SHP77 (cell line): ENCODE results near the gene CEBPB.
"Not testable (repeated sequence)": the region's sequence is repeated elsewhere in the genome, so short reads cannot be mapped to it uniquely, and the experiment has no call there.

Experiments used
- DNase-seq, 2 experiments: peaks; one replicate each; lab custom pipeline; 2025; lab: John Stamatoyannopoulos, UW

CEBPB gene

DNA sequence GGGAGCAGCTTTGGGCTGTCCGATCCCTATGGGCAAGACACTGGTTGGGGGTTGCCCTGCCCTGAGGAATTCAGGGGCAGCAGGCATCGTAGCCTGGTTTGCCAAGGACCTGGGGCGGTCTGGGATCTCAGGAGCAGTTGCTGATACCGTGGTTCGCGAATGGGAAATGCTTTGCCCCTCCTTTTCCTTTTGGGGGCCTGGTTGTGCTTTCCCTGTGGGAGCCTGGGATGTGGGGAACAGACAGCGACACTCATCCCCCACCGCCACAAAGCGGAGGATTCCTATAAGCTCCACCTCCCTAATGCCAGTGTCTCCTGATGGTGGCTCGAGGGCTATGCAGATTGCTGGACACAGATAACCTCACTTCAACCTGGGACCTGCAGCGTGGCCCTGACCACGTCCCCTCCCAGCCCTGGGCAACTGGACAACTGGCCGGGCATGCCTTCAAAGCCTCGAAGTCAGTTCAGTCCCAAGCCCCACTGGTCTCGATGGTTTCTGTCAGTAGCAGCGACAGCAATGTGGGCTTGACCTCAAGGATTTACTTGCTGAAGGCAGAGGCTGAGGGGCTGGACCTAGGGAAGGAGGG, 3.3 kb downstream of the CEBPB start:
- no peak for DNase-seq

DNA sequence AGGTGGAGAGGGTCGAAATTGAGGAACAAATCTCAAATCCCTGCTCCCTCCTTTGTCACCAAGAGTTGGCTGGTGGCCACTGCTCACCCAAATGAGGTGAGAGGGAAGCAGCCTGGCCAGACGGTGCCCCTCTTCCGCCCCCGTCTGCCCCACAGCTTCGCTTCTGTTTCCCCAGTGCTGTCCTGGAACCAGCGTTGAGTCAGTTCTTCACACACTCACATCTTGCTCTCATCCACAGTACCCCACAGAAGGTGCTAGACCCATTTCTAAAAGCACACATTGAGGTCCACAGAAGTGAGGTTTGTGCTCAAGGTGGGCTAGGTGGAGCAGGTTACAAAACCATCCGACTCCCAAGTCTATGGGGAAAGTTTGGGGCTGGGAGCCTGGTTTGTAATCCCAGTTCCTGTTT, 3.8 kb downstream of the CEBPB start:
- DNase-seq: no peak

DNA sequence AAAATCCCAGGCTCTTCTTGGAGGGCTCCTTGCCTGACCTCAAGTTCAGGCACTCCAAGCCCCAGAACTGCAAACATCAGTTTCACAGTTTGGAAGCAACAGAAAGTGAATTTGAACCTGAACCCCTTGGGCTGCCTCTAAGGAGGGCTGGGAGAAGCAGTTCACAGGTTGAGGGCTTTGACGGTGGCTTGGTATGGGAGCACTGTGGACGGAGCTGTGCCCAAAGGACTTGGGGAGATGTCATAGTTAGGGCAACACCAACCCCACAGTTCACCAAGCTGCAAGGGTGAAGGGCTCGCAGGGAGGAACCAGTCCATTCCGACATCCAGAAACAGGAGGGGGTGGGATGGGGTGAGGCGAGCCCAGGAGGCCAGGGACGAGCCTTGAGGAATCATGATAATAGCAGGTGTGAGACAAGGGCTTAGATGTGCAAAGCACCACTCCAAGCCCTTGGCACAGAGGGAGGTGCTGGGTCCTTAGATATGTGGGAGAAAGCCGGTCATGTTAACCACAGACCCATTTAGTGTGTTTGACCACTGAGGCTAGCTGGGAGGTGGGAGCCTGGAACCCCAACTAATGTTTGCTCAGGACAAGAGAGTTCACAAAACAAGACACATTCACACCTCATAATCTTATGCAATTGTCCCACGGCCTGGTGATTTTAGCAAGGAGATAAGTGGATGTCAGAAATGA, 4.3 kb downstream of the CEBPB start:
- DNase-seq: no peak

DNA sequence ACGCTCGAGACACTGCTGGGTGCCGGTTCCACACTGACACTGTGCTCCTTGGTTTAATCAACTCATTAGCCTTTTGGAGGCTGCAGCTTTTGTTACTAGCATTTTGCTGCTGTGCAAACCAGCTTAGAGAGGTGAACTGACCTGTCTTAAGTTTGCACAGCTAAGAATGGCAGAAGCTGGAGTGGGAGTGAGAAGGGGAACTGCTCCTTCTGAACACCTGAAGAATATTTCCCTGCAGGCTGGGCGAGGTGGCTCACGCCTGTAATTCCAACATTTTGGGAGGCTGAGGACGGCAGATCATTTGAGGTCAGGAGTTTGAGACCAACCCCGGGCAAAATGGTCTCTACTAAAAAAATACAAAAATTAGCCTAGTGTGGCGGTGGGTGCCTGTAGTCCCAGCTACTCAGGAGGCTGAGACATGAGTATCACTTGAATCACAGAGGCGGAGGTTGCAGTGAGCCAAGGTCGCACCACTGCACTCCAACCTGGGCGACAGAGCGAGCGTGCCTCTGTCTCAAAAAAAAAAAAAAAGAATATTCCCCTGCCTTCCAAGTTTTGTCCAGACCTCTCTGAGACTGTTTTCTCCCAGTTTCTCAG, 5.0 kb downstream of the CEBPB start:
- DNase-seq: no peak

DNA sequence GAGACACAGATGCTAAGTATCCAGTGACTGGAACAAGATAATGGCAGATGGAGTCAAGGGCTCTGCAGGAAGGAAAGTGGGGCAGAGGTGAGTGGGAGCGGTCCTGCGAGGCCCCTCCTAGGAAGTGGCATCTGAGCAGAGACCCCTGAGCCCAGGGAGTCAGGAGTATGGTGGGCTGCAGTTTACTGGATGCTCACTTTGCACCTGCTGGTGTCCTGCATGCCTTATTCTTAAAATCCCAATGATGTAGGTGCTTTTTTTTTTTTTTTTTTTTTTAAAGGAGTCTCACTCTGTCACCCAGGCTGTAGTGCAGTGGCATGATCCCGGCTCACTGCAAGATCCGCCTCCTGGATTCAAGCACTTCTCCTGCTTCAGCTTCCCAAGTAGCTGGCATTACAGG, 5.6 kb downstream of the CEBPB start:
- DNase-seq: no peak

DNA sequence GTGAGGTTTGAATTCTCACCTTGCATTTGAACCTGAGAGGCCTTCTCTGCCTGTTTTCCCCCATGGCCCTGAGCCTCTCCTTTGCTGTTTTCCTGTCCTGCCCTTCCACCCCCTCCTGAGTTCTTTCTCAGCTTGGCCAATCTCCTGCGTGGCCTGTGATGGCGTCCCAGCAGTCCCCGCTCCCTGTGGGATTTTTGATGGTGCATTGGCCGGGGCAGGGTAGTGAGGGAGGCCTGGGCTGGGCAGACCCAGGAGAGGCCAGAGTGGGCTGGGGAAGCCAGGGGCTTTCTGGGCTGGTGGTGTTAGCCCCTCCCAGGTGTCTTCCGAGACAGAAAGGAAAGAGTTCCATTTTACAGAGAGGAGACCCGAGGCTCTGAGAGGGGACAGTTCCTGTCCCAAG, 6.3 kb downstream of the CEBPB start:
- DNase-seq: no peak

DNA sequence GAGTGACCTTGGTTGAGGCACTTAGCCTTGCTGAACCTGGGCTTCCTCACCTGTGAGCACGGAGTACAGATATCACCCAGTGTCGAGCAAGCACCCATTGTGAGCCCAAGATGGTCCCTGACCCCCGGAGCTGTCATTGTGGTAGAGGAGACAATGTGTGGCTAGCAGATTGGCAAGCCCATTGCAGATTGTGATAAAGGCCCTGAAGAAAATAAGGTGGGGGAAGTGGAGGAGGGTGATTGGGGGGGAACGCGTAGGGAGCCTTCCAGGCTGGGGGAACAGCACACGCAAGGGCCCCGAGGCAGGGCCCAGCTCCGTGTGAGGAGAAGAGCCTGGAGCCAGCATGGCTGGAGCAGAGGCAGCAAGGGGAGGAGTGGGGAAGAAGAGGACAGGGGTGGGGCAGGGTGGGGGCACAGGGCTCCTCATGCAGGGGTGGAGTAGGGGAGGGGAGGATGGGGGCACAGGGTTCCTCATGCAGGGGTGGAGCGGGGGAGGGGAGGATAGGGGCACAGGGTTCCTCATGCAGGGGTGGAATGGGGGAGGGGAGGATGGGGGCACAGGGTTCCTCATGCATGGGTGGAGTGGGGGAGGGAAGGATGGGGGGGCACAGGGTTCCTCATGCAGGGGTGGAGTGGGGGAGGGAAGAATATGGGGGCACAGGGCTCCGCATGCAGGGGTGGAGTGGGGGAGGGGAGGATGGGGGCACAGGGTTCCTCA, 7.0 kb downstream of the CEBPB start:
- no peak for DNase-seq

GRCh38 chr20:50198180-50198666, 7.6 kb downstream of the CEBPB start:
- no peak for DNase-seq

- DNase-seq: no peak
Observed at GRCh38 chr20:50198716-50199115, 8.1 kb downstream of the CEBPB start.

GRCh38 chr20:50199703-50200102, 9.1 kb downstream of the CEBPB start:
- no peak for DNase-seq

DNA sequence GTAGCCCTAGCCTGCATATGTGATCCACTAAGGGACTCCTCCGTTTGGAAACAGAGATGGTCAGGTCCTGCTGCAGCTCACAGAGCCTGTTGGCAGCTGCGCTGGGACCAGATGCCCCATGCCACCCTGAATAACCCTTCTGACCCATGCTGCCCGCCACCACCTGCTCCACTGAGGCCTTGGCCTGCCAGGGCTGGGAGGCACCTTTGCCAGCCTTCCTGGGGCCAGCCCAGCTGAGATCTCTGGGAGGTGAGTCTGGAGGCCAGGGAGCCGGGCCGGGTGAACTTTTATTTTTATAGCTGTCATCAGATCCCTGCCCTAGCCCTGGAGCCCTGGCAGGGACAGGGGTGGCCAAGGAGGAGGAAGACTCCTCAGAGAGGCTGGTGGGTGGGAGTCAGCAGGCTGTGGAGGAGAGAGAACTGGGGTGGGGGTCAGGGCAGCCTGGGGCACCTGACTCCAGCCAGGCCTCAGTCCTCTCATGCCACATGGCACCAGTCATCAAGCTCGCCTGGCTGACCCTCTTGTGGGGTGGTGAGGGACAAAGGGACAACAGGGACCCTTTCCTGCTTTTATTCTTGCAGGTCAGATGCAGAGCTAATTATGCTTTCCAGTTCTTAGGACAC, 10.0 kb downstream of the CEBPB start:
- DNase-seq: no peak

- DNase-seq: not testable (repeated sequence)
Observed at GRCh38 chr20:50201710-50202109, 11.1 kb downstream of the CEBPB start.

- DNase-seq: no peak
Observed at GRCh38 chr20:50202677-50203076, 12.0 kb downstream of the CEBPB start.

GRCh38 chr20:50203951-50204937, 13.6 kb downstream of the CEBPB start:
- no peak for DNase-seq

DNA sequence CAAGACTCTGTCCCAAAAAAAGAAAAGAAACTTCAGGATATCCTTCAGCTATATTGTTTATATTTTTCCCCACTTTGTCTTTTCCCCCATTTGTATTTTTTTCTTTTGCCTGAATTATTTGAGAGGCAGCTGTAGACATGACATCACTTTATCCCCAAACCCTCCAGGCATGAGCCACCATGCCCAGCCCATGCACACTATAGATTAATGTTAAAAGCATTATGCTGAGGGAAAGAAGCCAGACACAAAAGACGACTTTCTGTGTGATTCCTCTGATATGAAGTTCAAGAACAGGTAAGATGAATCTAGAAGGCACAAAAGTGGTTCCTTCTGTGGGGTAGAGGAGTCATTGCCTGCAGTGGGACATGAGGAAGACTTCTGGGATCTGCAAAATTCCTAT, 16.4 kb downstream of the CEBPB start:
- DNase-seq: no peak

- no peak for DNase-seq
Observed at GRCh38 chr20:50208085-50208491, 17.5 kb downstream of the CEBPB start.

DNA sequence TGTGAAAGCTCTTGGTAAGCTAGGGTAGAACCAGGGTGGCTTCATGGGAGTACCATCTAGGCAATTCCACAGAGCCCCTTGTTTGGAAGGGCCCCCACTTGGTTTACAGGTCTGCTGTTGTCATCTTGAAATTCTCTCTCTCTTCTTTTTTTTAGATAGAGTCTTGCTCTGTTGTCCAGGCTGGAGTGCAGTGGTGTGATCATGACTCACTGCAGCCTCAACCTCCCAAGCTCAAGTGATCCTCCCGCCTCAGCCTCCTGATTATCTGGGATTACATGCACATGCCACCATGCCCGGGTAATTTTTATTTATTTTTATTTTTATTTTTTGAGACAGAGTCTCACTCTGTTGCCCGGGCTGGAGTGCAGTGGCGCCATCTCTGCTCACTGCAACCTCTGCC, 18.2 kb downstream of the CEBPB start:
- DNase-seq: not testable (repeated sequence)

GRCh38 chr20:50210066-50210619, 19.5 kb downstream of the CEBPB start:
- DNase-seq: no peak

DNA sequence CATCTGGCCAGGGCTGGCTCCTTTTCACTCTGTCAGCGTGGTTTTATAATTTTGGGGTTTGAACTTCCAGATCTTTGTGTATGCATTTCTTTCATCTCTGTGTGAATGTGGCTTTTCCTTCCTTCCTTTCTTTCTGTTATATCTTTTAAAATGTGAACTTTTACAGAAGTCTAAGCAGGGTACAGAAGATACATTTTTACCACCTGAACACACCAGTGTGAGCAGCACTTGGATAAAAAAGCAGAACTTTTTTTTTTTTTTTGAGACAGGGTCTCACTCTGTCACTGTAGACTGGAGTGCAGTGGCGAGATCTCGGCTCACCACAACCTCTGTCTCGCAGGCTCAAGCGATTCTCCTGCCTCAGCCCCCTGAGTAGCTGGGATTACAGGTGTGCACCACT, 20.5 kb downstream of the CEBPB start:
- no peak for DNase-seq

GRCh38 chr20:50213531-50214106, 23.0 kb downstream of the CEBPB start:
- no peak for DNase-seq
